Parathyroid adenoma (tissue), 2 donors: ENCODE measurements around the gene PCBD1.
A peak's percentile ranks its signal among the peaks of the same experiment; 100 is the strongest.
"Not testable (repeated sequence)": the region's sequence is repeated elsewhere in the genome, so short reads cannot be mapped to it uniquely, and the experiment has no call there.

ENCODE experiments used
- H2AFZ ChIP-seq: fragments of 300-600 bp; sonication (generic); one replicate; pipeline ENCODE4 v1.7.0; 2017; ENCODE audit warnings: antibody characterized with exemption, mild to moderate bottlenecking
- H3K27ac ChIP-seq: fragments of 300-600 bp; sonication (generic); one replicate; pipeline ENCODE4 v1.7.0; 2017
- H3K27me3 ChIP-seq: fragments of 300-600 bp; sonication (generic); one replicate; pipeline ENCODE4 v1.7.0; 2017; ENCODE audit warnings: low read length; ENCODE audit not compliant: control insufficient read depth, insufficient read depth
- H3K36me3 ChIP-seq: fragments of 300-600 bp; sonication (generic); one replicate; pipeline ENCODE4 v1.7.0; 2017; ENCODE audit warnings: low read length; ENCODE audit not compliant: control insufficient read depth, insufficient read depth
- H3K4me1 ChIP-seq: fragments of 300-600 bp; sonication (generic); one replicate; pipeline ENCODE4 v1.7.0; 2017; ENCODE audit warnings: control low read depth
- H3K4me2 ChIP-seq: fragments of 300-600 bp; sonication (generic); one replicate; pipeline ENCODE4 v1.7.0; 2017; ENCODE audit warnings: low read length
- H3K4me3 ChIP-seq: fragments of 300-600 bp; sonication (generic); one replicate; pipeline ENCODE4 v1.7.0; 2017; ENCODE audit warnings: low read depth, low read length
- H3K79me2 ChIP-seq: fragments of 300-600 bp; sonication (generic); one replicate; pipeline ENCODE4 v1.7.0; 2017; ENCODE audit warnings: control low read depth
- H3K9ac ChIP-seq: fragments of 300-600 bp; sonication (generic); one replicate; pipeline ENCODE4 v1.7.0; 2017; ENCODE audit warnings: mild to moderate bottlenecking
- H3K9me3 ChIP-seq: fragments of 300-600 bp; sonication (generic); one replicate; pipeline ENCODE4 v1.7.0; 2017; ENCODE audit warnings: low read length; ENCODE audit not compliant: control insufficient read depth
- CTCF ChIP-seq: fragments of 300-600 bp; sonication (generic); IDR thresholded peaks from one replicate; pipeline ENCODE4 v1.7.0; 2017; ENCODE audit warnings: antibody characterized with exemption, mild to moderate bottlenecking
- donor health status: primary hyperparathyroidism.

Gene PCBD1

GRCh38 chr10:70925377-70926225 lies 37.2 kb upstream of the PCBD1 start:
- no peaks in the 10 kb centered on the region for H3K27me3 ChIP-seq
- peak; percentile 88 for TF ChIP-seq CTCF
- H3K9me3 ChIP-seq: no peaks in the 10 kb centered on the region
- H3K27ac ChIP-seq: no peak overlapping the region
- no peak overlapping the region for H3K4me2 ChIP-seq
- H3K4me1 ChIP-seq: no peaks in the 10 kb centered on the region
- no peaks in the 10 kb centered on the region for H3K79me2 ChIP-seq
- H3K9ac ChIP-seq: no peak overlapping the region
- H2AFZ ChIP-seq: peak overlapping the region; percentile 2
- H3K36me3 ChIP-seq: no peaks in the 10 kb centered on the region
- H3K4me3 ChIP-seq: no peak overlapping the region

DNA sequence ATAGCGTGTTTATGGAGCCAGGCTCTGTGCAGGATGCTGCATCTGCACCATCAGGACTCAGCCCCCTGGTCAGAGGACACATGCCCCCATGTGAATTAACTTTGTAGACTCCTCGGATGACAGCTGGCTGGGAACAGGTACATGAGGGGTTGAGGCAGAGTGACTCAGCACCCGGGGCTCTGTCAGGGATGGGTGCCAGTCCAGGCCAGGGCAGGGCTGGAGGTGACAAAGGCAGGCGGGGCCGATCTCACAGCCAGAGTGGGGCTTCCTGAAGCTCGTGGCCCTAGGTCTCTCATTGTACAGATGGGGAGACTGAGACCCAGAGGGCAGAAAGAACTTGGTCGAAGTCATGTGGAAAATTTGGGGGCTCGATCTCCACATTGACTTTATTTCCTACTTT lies 35.3 kb upstream of the PCBD1 start:
- Histone ChIP-seq H2AFZ (no peak overlapping the region), H3K9me3 (no peaks in the 10 kb centered on the region), H3K36me3 (no peaks in the 10 kb centered on the region), H3K9ac (no peak overlapping the region), H3K27ac (no peak overlapping the region), H3K4me1 (no peaks in the 10 kb centered on the region), H3K79me2 (no peaks in the 10 kb centered on the region), H3K27me3 (no peaks in the 10 kb centered on the region), H3K4me3 (no peak overlapping the region), H3K4me2 (no peak overlapping the region)
- TF ChIP-seq CTCF: no peak

DNA sequence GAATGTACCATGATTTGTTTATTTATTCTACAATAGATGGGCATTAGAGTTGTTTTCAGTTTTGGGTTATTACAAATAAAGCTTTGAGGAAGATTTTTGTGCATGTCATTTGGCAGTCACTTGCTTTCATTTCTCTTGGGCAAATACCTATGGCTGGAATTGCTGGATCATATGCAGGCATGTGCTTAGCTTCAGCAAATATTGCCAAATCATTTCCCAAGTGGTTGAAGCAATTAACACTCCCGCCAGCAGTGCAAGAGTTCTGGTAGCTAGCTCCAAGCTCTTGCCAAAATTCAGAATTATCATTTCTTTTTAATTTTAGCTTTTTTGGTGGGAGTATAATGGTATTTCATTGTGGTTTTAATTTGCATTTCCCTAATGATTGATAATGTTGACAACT lies 32.9 kb upstream of the PCBD1 start:
- Histone ChIP-seq H3K4me1 (no peaks in the 10 kb centered on the region), H3K4me3 (no peak overlapping the region), H3K36me3 (no peaks in the 10 kb centered on the region), H3K79me2 (no peaks in the 10 kb centered on the region), H3K27ac (no peak overlapping the region), H3K9me3 (no peaks in the 10 kb centered on the region), H3K9ac (no peak overlapping the region), H3K4me2 (no peak overlapping the region), H3K27me3 (no peaks in the 10 kb centered on the region), H2AFZ (no peak overlapping the region)
- no peak for TF ChIP-seq CTCF

GRCh38 chr10:70920519-70920918 lies 32.2 kb upstream of the PCBD1 start:
- no peak overlapping the region for H3K4me2 ChIP-seq
- no peak overlapping the region for H3K9ac ChIP-seq
- no peaks in the 10 kb centered on the region for H3K79me2 ChIP-seq
- H2AFZ ChIP-seq: no peak overlapping the region
- no peaks in the 10 kb centered on the region for H3K27me3 ChIP-seq
- no peak overlapping the region for H3K4me3 ChIP-seq
- H3K27ac ChIP-seq: no peak overlapping the region
- TF ChIP-seq CTCF: no peak
- no peaks in the 10 kb centered on the region for H3K9me3 ChIP-seq
- H3K4me1 ChIP-seq: no peaks in the 10 kb centered on the region
- no peaks in the 10 kb centered on the region for H3K36me3 ChIP-seq

GRCh38 chr10:70919906-70920305 lies 31.5 kb upstream of the PCBD1 start:
- H3K36me3 ChIP-seq, H3K9ac ChIP-seq, H3K4me1 ChIP-seq, H3K4me3 ChIP-seq, H3K27me3 ChIP-seq, H3K27ac ChIP-seq, H2AFZ ChIP-seq, H3K9me3 ChIP-seq, H3K79me2 ChIP-seq, H3K4me2 ChIP-seq: not testable (repeated sequence)
